GM12878 (cell line): ENCODE measurements around the gene FBXL19. TPM values are rescaled to one million over a fixed set of nuclear protein-coding genes. Genes with fewer than 3 reads are reported as not detected.

Experiments used
- ASH2L ChIP-seq: fragments of 300-600, 200-600 bp; sonication (generic); IDR thresholded peaks from 2 replicates; pipeline ENCODE4 v1.6.1; 2017; ENCODE audit warnings: low read depth, mild to moderate bottlenecking, borderline replicate concordance
- BMI1 ChIP-seq: fragments of 450-650 bp; IDR thresholded peaks from 2 replicates; pipeline ENCODE4 v1.6.1; 2016; ENCODE audit warnings: mild to moderate bottlenecking, moderate library complexity, borderline replicate concordance
- ESRRA ChIP-seq: IDR thresholded peaks from 2 replicates; pipeline ENCODE4 v1.6.1; 2012; ENCODE audit warnings: mild to moderate bottlenecking, low read length, improper control_type of control experiment
- HCFC1 ChIP-seq: fragments of 150-350 bp; IDR thresholded peaks from 2 replicates; pipeline ENCODE4 v1.6.1; 2014; ENCODE audit warnings: low read length
- MYC ChIP-seq: IDR thresholded peaks from 2 replicates; pipeline ENCODE4 v1.6.1; 2011; ENCODE audit warnings: mild to moderate bottlenecking, low read length, moderate library complexity, inconsistent platforms; ENCODE audit not compliant: insufficient read depth, insufficient replicate concordance, insufficient read length, severe bottlenecking
- NFIC ChIP-seq: IDR thresholded peaks from 2 replicates; pipeline ENCODE4 v1.6.1; 2012; ENCODE audit warnings: low read depth, mild to moderate bottlenecking, inconsistent platforms, low read length, moderate library complexity
- POU2F2 ChIP-seq: IDR thresholded peaks from 3 replicates; pipeline ENCODE4 v1.6.1; 2011; ENCODE audit warnings: low read depth, mild to moderate bottlenecking, low read length, borderline replicate concordance
- RFX5 ChIP-seq: IDR thresholded peaks from 2 replicates; pipeline ENCODE4 v1.6.1; 2011; ENCODE audit warnings: low read depth, low read length, improper control_type of control experiment
- RUNX3 ChIP-seq: IDR thresholded peaks from 2 replicates; pipeline ENCODE4 v1.6.1; 2012; ENCODE audit warnings: low read length, inconsistent platforms
- SIN3A ChIP-seq: IDR thresholded peaks from 2 replicates; pipeline ENCODE4 v1.6.1; 2012; ENCODE audit warnings: low read depth, low read length, improper control_type of control experiment
- SMAD1 ChIP-seq: fragments of 450-650 bp; IDR thresholded peaks from 2 replicates; pipeline ENCODE4 v1.6.1; 2018; ENCODE audit warnings: mild to moderate bottlenecking, low read depth; ENCODE audit not compliant: partially characterized antibody
- SMARCA5 ChIP-seq: fragments of 450-650 bp; IDR thresholded peaks from 2 replicates; pipeline ENCODE4 v1.6.1; 2017; ENCODE audit warnings: mild to moderate bottlenecking
- SP1 ChIP-seq: IDR thresholded peaks from one replicate; pipeline ENCODE4 v1.6.1; 2011; ENCODE audit warnings: low read depth, low read length
- SPI1 ChIP-seq: IDR thresholded peaks from 2 replicates; pipeline ENCODE4 v1.6.1; 2011; ENCODE audit warnings: low read depth, mild to moderate bottlenecking, low read length, moderate library complexity, borderline replicate concordance; ENCODE audit not compliant: insufficient read depth
- SRF ChIP-seq, 2 experiments: IDR thresholded peaks; 2 replicates each; pipeline ENCODE4 v1.6.1; 2011; ENCODE audit warnings: low read depth in 2 of 2, low read length in 2 of 2, mild to moderate bottlenecking in 1 of 2, moderate library complexity in 1 of 2
- WRNIP1 ChIP-seq: IDR thresholded peaks from 2 replicates; pipeline ENCODE4 v1.6.1; 2011; ENCODE audit warnings: low read depth, low read length, improper control_type of control experiment, borderline replicate concordance
- ZBED1 ChIP-seq: IDR thresholded peaks from 2 replicates; pipeline ENCODE4 v1.6.1; 2016; ENCODE audit warnings: borderline replicate concordance
- polyA plus RNA-seq, 11 experiments: library from polyadenylated mRNA; depleted of rRNA in 4 of 11; unstranded in 6 of 11; stranded (reverse) in 5 of 11; fragments of >200 nt; fragmentation: Nextera tagmentation in 4 of 11; fragmentation: Illumina TruSeq in 1 of 11; extraction: Ambion mirVana in 4 of 11; extraction: Trizol in 1 of 11; gene quantifications; 1 replicate in 1 of 11; 2 replicates in 10 of 11; pipeline versions ENCODE4 v1.2.1 to v1.2.3, GENCODE V29; 2011 to 2016; ENCODE audit warnings: inconsistent platforms in 2 of 11, missing spikeins in 2 of 11, low read depth in 1 of 11
- total RNA-seq, 4 experiments: library from RNA; depleted of rRNA in 3 of 4; stranded (reverse); fragments of >200 nt in 3 of 4; fragmentation: Illumina TruSeq in 1 of 4; extraction: Trizol in 1 of 4; gene quantifications; 2 replicates each; pipeline versions ENCODE4 v1.2.1 to v1.2.3, GENCODE V29; 2013 to 2021
- TF ChIP-seq, protein P1 (sequence below): IDR thresholded peaks from 2 replicates; pipeline ENCODE4 v1.6.1; 2012; ENCODE audit warnings: low read depth, low read length, improper control_type of control experiment
- TF ChIP-seq, protein P2 (sequence below): fragments of 450-650 bp; IDR thresholded peaks from 2 replicates; pipeline ENCODE4 v1.6.1; 2017; ENCODE audit warnings: mild to moderate bottlenecking, low read depth, inconsistent platforms; ENCODE audit not compliant: poor library complexity, severe bottlenecking
- TF ChIP-seq, protein P3 (sequence below): fragments of 450-650 bp; IDR thresholded peaks from 2 replicates; pipeline ENCODE4 v1.6.1; 2014; ENCODE audit warnings: mild to moderate bottlenecking
- TF ChIP-seq, protein P4 (sequence below): IDR thresholded peaks from 2 replicates; pipeline ENCODE4 v1.6.1; 2012; ENCODE audit warnings: low read depth, low read length, improper control_type of control experiment

The FBXL19 gene
- total and polyA plus RNA-seq, 10 of the 15 experiments (the other 5 are each of a cell fraction or from before 2014, with no cell fraction given): 0.02 to 32.1 (median 6.8) TPM; not detected in 1

DNA sequence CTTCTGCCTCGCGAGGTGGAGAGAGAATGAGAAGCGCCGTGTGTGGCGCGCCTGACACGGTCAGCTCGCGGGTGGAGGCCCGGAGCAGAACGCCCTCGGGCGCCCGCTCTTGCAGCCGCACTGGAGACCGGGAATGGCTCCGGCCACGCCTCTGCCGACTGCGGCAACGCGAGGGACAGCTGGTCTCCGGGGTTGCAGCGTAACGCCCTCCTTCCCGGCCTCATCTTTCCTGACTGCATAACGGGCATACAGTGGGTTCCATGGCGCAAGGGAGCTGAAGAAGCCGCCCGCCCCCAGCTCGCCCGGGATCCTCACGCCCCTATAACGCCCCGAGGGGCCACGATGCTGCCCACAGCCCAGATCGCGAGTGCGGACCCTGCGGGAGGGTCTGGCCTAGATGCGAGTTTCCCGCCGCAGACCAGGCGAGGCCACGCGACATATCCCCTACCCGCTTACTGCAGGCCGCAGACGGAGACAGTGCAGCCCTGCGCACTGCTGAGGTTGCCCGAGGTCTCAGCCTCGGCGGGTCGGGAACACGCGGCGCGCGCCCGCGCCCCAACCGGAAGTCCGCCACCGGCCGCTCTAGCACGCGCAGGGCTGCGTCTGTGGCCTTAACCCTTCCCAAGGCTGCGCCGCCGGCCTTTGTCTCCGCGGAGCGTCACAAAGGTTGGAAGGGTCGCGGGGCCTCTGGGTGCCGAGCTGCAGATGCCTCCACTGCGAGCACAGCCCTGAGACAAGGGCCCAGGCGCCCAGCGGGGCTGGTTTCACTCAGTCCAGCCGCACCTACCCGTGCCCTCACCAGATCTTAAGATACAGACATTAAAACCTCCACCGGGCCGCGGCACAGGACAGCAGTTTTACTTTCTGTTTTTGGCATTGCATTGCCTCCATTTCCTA is 48.3 kb upstream of the FBXL19 start (continued):
- TF ChIP-seq, protein P1, sequence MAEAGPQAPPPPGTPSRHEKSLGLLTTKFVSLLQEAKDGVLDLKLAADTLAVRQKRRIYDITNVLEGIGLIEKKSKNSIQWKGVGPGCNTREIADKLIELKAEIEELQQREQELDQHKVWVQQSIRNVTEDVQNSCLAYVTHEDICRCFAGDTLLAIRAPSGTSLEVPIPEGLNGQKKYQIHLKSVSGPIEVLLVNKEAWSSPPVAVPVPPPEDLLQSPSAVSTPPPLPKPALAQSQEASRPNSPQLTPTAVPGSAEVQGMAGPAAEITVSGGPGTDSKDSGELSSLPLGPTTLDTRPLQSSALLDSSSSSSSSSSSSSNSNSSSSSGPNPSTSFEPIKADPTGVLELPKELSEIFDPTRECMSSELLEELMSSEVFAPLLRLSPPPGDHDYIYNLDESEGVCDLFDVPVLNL: no peak; the same call in 1 of the 2 replicates
- TF ChIP-seq NFIC: no peak
- no peak for TF ChIP-seq RFX5
- TF ChIP-seq MYC: peak; percentile 91
- TF ChIP-seq WRNIP1: 0 out of 2 replicates have a peak, but pooled peaks have one; percentile 17
- TF ChIP-seq HCFC1: peak; percentile 74
- TF ChIP-seq, protein P2, sequence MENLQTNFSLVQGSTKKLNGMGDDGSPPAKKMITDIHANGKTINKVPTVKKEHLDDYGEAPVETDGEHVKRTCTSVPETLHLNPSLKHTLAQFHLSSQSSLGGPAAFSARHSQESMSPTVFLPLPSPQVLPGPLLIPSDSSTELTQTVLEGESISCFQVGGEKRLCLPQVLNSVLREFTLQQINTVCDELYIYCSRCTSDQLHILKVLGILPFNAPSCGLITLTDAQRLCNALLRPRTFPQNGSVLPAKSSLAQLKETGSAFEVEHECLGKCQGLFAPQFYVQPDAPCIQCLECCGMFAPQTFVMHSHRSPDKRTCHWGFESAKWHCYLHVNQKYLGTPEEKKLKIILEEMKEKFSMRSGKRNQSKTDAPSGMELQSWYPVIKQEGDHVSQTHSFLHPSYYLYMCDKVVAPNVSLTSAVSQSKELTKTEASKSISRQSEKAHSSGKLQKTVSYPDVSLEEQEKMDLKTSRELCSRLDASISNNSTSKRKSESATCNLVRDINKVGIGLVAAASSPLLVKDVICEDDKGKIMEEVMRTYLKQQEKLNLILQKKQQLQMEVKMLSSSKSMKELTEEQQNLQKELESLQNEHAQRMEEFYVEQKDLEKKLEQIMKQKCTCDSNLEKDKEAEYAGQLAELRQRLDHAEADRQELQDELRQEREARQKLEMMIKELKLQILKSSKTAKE: no peak
- TF ChIP-seq SPI1: peak; percentile 4; the same call in 1 of the 2 replicates
- TF ChIP-seq, protein P3, sequence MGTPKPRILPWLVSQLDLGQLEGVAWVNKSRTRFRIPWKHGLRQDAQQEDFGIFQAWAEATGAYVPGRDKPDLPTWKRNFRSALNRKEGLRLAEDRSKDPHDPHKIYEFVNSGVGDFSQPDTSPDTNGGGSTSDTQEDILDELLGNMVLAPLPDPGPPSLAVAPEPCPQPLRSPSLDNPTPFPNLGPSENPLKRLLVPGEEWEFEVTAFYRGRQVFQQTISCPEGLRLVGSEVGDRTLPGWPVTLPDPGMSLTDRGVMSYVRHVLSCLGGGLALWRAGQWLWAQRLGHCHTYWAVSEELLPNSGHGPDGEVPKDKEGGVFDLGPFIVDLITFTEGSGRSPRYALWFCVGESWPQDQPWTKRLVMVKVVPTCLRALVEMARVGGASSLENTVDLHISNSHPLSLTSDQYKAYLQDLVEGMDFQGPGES: no peak
- TF ChIP-seq POU2F2: peak; percentile 83; the same call in 2 of the 3 replicates
- TF ChIP-seq SRF (IDR thresholded peaks at IDR 0.05; ENCODE audit: low read depth in 2 of 2, low read length in 2 of 2): 0 out of 4 replicates have a peak, but pooled peaks of 1 of the 2 experiments have one; percentile 26
- 0 out of 2 replicates have a peak, but pooled peaks have one; percentile 37 for TF ChIP-seq ESRRA
- TF ChIP-seq, protein P4, sequence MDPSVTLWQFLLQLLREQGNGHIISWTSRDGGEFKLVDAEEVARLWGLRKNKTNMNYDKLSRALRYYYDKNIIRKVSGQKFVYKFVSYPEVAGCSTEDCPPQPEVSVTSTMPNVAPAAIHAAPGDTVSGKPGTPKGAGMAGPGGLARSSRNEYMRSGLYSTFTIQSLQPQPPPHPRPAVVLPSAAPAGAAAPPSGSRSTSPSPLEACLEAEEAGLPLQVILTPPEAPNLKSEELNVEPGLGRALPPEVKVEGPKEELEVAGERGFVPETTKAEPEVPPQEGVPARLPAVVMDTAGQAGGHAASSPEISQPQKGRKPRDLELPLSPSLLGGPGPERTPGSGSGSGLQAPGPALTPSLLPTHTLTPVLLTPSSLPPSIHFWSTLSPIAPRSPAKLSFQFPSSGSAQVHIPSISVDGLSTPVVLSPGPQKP: peak; percentile 94
- TF ChIP-seq ZBED1: peak; percentile 70; the same call in 1 of the 2 replicates
- no peak for TF ChIP-seq BMI1
- TF ChIP-seq SMAD1: peak; percentile 57
- TF ChIP-seq SMARCA5: peak; percentile 83
- 0 out of 2 replicates have a peak, but pooled peaks have one; percentile 79 for TF ChIP-seq ASH2L
- peak; percentile 32 for TF ChIP-seq SP1
- peak; percentile 65; the same call in 1 of the 2 replicates for TF ChIP-seq RUNX3
- peak; percentile 82; the same call in 1 of the 2 replicates for TF ChIP-seq SIN3A
